ENCODE results near the gene NTF3. TPM values are rescaled to one million over a fixed set of nuclear protein-coding genes. Genes with fewer than 3 reads are reported as not detected.

NTF3 gene
- total and polyA plus RNA-seq, 2 donors (not counting 1 experiment from before 2014, with no cell fraction given), result not detected

DNA sequence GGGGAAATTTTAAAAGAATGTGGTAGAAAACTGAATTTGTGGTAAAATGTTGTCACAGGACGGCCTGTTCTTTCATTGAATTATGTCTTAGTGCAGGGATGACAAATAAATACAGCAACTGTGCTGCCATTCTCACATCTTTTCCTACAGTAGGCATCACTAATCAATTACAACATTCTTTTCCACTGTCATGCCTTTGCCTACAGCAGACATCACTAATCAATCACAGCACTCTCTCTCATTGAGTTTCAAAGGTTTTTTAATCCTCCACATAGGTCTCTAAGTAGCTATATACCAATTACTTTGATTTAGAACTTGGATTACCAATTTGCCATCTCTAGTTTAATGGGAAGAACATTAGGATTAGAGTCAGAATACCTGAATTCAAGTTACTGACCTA, 30.1 kb downstream of the NTF3 start:
- WGBS (ENCODE audit: insufficient coverage), result no CpG with 5 or more reads among the region's 1 CpG
- no peak overlapping the region for H3K4me2 ChIP-seq (replicated peaks; ENCODE audit: low read depth, low read length, poor library complexity, severe bottlenecking)
- no peak for TF ChIP-seq EZH2 (IDR thresholded peaks at IDR 0.05; ENCODE audit: borderline replicate concordance, insufficient read depth, low read depth, low read length, poor library complexity, severe bottlenecking)
- TF ChIP-seq, protein P1, sequence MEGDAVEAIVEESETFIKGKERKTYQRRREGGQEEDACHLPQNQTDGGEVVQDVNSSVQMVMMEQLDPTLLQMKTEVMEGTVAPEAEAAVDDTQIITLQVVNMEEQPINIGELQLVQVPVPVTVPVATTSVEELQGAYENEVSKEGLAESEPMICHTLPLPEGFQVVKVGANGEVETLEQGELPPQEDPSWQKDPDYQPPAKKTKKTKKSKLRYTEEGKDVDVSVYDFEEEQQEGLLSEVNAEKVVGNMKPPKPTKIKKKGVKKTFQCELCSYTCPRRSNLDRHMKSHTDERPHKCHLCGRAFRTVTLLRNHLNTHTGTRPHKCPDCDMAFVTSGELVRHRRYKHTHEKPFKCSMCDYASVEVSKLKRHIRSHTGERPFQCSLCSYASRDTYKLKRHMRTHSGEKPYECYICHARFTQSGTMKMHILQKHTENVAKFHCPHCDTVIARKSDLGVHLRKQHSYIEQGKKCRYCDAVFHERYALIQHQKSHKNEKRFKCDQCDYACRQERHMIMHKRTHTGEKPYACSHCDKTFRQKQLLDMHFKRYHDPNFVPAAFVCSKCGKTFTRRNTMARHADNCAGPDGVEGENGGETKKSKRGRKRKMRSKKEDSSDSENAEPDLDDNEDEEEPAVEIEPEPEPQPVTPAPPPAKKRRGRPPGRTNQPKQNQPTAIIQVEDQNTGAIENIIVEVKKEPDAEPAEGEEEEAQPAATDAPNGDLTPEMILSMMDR (IDR thresholded peaks at IDR 0.05), result no peak
- H3K4me3 ChIP-seq (ENCODE audit: control extremely low read depth in 1 of 5, extremely low read depth in 1 of 5, insufficient read depth in 1 of 5, low read depth in 2 of 5, low read length in 4 of 5), result no peak overlapping the region
- H3K27ac ChIP-seq (ENCODE audit: low read length in 2 of 2), result no peak overlapping the region
- ATAC-seq (ENCODE audit: low read depth), result no peak
- DNase-seq, result no peak
- no peak overlapping the region for H2AFZ ChIP-seq (ENCODE audit: insufficient read depth, low read depth, low read length, poor library complexity, severe bottlenecking)
- H3K4me1 ChIP-seq (ENCODE audit: control insufficient read depth in 2 of 2, insufficient read depth in 2 of 2, low read length in 2 of 2), result peaks cover 5 to 8% of the 10 kb centered on the region in 2 donors
- H3K9me3 Mint-ChIP-seq (ENCODE audit: insufficient read depth), result no peaks in the 10 kb centered on the region
- no peak overlapping the region for H3K27ac Mint-ChIP-seq
- H3K4me1 Mint-ChIP-seq, result peaks cover 17% of the 10 kb centered on the region
- H4K20me1 ChIP-seq (ENCODE audit: control insufficient read depth, insufficient read depth, low read length, poor library complexity, severe bottlenecking), result no peaks in the 10 kb centered on the region
- no peaks in the 10 kb centered on the region for H3K79me2 ChIP-seq (ENCODE audit: control insufficient read depth, insufficient read depth, low read length)
- no peak overlapping the region for H3K4me3 Mint-ChIP-seq
- CTCF ChIA-PET, result no interaction called here
- no peak overlapping the region for H3K9ac ChIP-seq (ENCODE audit: low read length)
- POLR2A ChIA-PET, result no interaction called here
- no peaks in the 10 kb centered on the region for H3K27me3 Mint-ChIP-seq
- H3K9me3 ChIP-seq (ENCODE audit: control extremely low read depth in 1 of 3, control insufficient read depth in 2 of 3, insufficient read depth in 1 of 3, low read length in 2 of 3), result no peaks in the 10 kb centered on the region
- intact Hi-C loops (cut with micrococcal nuclease), result no loop called here
- peaks cover 0 to 4% (median 0%) of the 10 kb centered on the region in 4 experiments for H3K27me3 ChIP-seq (replicated peaks in 1 of 4; ENCODE audit: control extremely low read depth in 1 of 4, control insufficient read depth in 3 of 4, insufficient read depth in 4 of 4, low read length in 3 of 4)
- H3K36me3 ChIP-seq (replicated peaks in 1 of 2; ENCODE audit: control extremely low read depth in 1 of 2, control insufficient read depth in 1 of 2, extremely low read depth in 1 of 2, insufficient read depth in 2 of 2, low read length in 1 of 2), result no peaks in the 10 kb centered on the region

DNA sequence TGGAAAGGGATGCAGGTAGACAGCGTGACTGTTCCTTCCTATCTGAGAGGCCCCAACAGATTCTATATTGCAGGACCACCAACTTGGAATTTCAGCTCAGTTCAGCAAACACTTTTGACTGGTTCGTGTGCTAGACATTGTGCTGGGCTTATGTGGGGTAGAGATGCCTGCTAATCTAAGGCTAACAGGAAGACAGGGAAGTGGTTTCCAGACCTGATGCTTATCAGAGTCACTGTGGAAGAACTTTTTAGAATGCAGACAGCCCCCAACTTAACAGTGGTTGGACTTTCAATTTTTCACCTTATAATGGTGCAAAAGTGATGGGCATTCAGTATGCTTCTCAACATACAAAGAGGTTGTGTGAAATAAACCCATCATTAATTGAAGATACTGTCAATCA, 32.2 kb downstream of the NTF3 start:
- Histone ChIP-seq H3K79me2 (ENCODE audit: control insufficient read depth, insufficient read depth, low read length) (no peaks in the 10 kb centered on the region), H2AFZ (ENCODE audit: insufficient read depth, low read depth, low read length, poor library complexity, severe bottlenecking) (no peak overlapping the region), H3K9ac (ENCODE audit: low read length) (no peak overlapping the region), H3K27ac (ENCODE audit: low read length in 2 of 2) (no peak overlapping the region), H3K4me3 (ENCODE audit: control extremely low read depth in 1 of 5, extremely low read depth in 1 of 5, insufficient read depth in 1 of 5, low read depth in 2 of 5, low read length in 4 of 5) (no peak overlapping the region), H3K9me3 (ENCODE audit: control extremely low read depth in 1 of 3, control insufficient read depth in 2 of 3, insufficient read depth in 1 of 3, low read length in 2 of 3) (no peaks in the 10 kb centered on the region), H3K4me2 (replicated peaks; ENCODE audit: low read depth, low read length, poor library complexity, severe bottlenecking) (no peak overlapping the region), H3K36me3 (replicated peaks in 1 of 2; ENCODE audit: control extremely low read depth in 1 of 2, control insufficient read depth in 1 of 2, extremely low read depth in 1 of 2, insufficient read depth in 2 of 2, low read length in 1 of 2) (no peaks in the 10 kb centered on the region), H4K20me1 (ENCODE audit: control insufficient read depth, insufficient read depth, low read length, poor library complexity, severe bottlenecking) (no peaks in the 10 kb centered on the region), H3K27me3 (replicated peaks in 1 of 4; ENCODE audit: control extremely low read depth in 1 of 4, control insufficient read depth in 3 of 4, insufficient read depth in 4 of 4, low read length in 3 of 4) (peaks cover 0 to 4% (median 0%) of the 10 kb centered on the region in 4 experiments), H3K4me1 (ENCODE audit: control insufficient read depth in 2 of 2, insufficient read depth in 2 of 2, low read length in 2 of 2) (no peaks in the 10 kb centered on the region)
- ChIA-PET CTCF (no interaction called here), POLR2A (no interaction called here)
- Mint-ChIP-seq H3K4me3 (no peak overlapping the region), H3K9me3 (ENCODE audit: insufficient read depth) (no peaks in the 10 kb centered on the region), H3K27me3 (peaks cover 12% of the 10 kb centered on the region), H3K27ac (no peak overlapping the region), H3K4me1 (peaks cover 2% of the 10 kb centered on the region)
- ATAC-seq (ENCODE audit: low read depth) (no peak), DNase-seq (no peak)
- TF ChIP-seq, protein P1 (IDR thresholded peaks at IDR 0.05), result no peak
- no peak for TF ChIP-seq EZH2 (IDR thresholded peaks at IDR 0.05; ENCODE audit: borderline replicate concordance, insufficient read depth, low read depth, low read length, poor library complexity, severe bottlenecking)
- intact Hi-C loops (cut with micrococcal nuclease), result no loop called here
- 20% methylated on average over 2 of the region's 2 CpGs for WGBS (ENCODE audit: insufficient coverage)

All from B cell (primary cell).